Measurements from ENCODE around the gene MN1. TPM values are rescaled to one million over a fixed set of nuclear protein-coding genes. Genes with fewer than 3 reads are reported as not detected.
"Not testable (repeated sequence)": the region's sequence is repeated elsewhere in the genome, so short reads cannot be mapped to it uniquely, and the experiment has no call there.

Gene MN1
- total RNA-seq, 4 donors from 2014 or later, result 1.7 to 7.0 (median 2.4) TPM

GRCh38 chr22:27748349-27748748 lies 53.2 kb downstream of the MN1 start:
- intact Hi-C loops (cut with DNase I; ENCODE audit: low total_unique reads), result no loop called here
- 21 to 28% methylated on average over 4 of the region's 4 CpGs for WGBS, 2 donors
- H3K4me3 ChIP-seq (ENCODE audit: low read depth, poor library complexity, severe bottlenecking), result no peak overlapping the region
- DNase-seq (ENCODE audit: low spot score in 2 of 2), result no peak
- TF ChIP-seq POLR2A (IDR thresholded peaks at IDR 0.05) (no peak), CTCF (IDR thresholded peaks at IDR 0.05) (no peak)

GRCh38 chr22:27747396-27748221 lies 53.9 kb downstream of the MN1 start:
- H3K4me3 ChIP-seq (ENCODE audit: low read depth, poor library complexity, severe bottlenecking), result no peak overlapping the region
- intact Hi-C loops (cut with DNase I; ENCODE audit: low total_unique reads), result no loop called here
- 82 to 85% methylated on average over 13 of the region's 13 CpGs for WGBS, 2 donors
- no peak for DNase-seq (ENCODE audit: low spot score in 2 of 2)
- TF ChIP-seq CTCF (IDR thresholded peaks at IDR 0.05) (no peak), POLR2A (IDR thresholded peaks at IDR 0.05) (no peak)

GRCh38 chr22:27746918-27747317 lies 54.6 kb downstream of the MN1 start:
- no peak overlapping the region for H3K4me3 ChIP-seq (ENCODE audit: low read depth, poor library complexity, severe bottlenecking)
- no peak for TF ChIP-seq POLR2A (IDR thresholded peaks at IDR 0.05)
- no peak for TF ChIP-seq CTCF (IDR thresholded peaks at IDR 0.05)
- WGBS, 2 donors, result 90 to 93% methylated on average over 8 of the region's 8 CpGs
- intact Hi-C loops (cut with DNase I; ENCODE audit: low total_unique reads), result no loop called here
- DNase-seq (ENCODE audit: low spot score in 2 of 2), result no peak

GRCh38 chr22:27745809-27746208 lies 55.7 kb downstream of the MN1 start:
- TF ChIP-seq CTCF (IDR thresholded peaks at IDR 0.05) (no peak), POLR2A (IDR thresholded peaks at IDR 0.05) (no peak)
- no peak overlapping the region for H3K4me3 ChIP-seq (ENCODE audit: low read depth, poor library complexity, severe bottlenecking)
- DNase-seq (ENCODE audit: low spot score in 2 of 2), result no peak
- intact Hi-C loops (cut with DNase I; ENCODE audit: low total_unique reads), result no loop called here
- WGBS, 2 donors, result 97 to 98% methylated on average over 7 of the region's 7 CpGs

GRCh38 chr22:27745154-27745553 lies 56.4 kb downstream of the MN1 start:
- intact Hi-C loops (cut with DNase I; ENCODE audit: low total_unique reads), result no loop called here
- WGBS, 2 donors, result 90 to 97% methylated on average over 4 of the region's 4 CpGs
- no peak overlapping the region for H3K4me3 ChIP-seq (ENCODE audit: low read depth, poor library complexity, severe bottlenecking)
- TF ChIP-seq CTCF (IDR thresholded peaks at IDR 0.05) (no peak), POLR2A (IDR thresholded peaks at IDR 0.05) (no peak)
- no peak for DNase-seq (ENCODE audit: low spot score in 2 of 2)

GRCh38 chr22:27744078-27744477 lies 57.5 kb downstream of the MN1 start:
- WGBS, 2 donors, result 82 to 87% methylated on average over 15 of the region's 15 CpGs
- H3K4me3 ChIP-seq (ENCODE audit: low read depth, poor library complexity, severe bottlenecking); intact Hi-C loops (cut with DNase I; ENCODE audit: low total_unique reads); DNase-seq (ENCODE audit: low spot score in 2 of 2): not testable (repeated sequence)
